GM21515 (cell line): Measurements from ENCODE around the gene GAS2.

Experiments
- ATAC-seq: cut with Tn5 transposase; IDR thresholded peaks from one replicate; pipeline ENCODE4 v1.9.1; 2021; ENCODE audit not compliant: unreplicated experiment

The GAS2 gene

GRCh38 chr11:22859756-22860155 is 193.3 kb downstream of the GAS2 start:
- ATAC-seq = no peak

GRCh38 chr11:22860241-22860640 is 193.8 kb downstream of the GAS2 start, which contains the start of gene CCDC179:
CCDC179 (minus strand) TSS chr11:22860474; CDS start chr11:22860421, 53 bp downstream.
- no peak for ATAC-seq
